Measurements from ENCODE around the gene ARL10.

The ARL10 gene

DNA sequence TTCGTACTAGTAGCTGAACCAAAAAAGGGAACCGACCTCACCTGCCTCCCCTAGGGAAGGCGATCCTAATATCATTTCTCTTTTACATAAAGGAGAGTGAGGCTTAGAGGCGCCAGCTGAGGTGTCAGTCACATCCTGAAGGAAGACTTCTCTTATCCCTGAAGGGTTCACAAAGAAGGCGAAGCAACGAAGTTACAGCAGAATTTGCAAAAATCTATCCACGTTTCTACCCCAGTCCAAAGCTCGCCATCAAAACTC is 3.1 kb upstream of the ARL10 start:
- DNase-seq: no peak

GRCh38 chr5:176364765-176365350 is 429 bp upstream of the ARL10 start:
- no peak for DNase-seq

- DNase-seq: no peak
Measured at GRCh38 chr5:176366232-176366894, 1.1 kb downstream of the ARL10 start.

DNA sequence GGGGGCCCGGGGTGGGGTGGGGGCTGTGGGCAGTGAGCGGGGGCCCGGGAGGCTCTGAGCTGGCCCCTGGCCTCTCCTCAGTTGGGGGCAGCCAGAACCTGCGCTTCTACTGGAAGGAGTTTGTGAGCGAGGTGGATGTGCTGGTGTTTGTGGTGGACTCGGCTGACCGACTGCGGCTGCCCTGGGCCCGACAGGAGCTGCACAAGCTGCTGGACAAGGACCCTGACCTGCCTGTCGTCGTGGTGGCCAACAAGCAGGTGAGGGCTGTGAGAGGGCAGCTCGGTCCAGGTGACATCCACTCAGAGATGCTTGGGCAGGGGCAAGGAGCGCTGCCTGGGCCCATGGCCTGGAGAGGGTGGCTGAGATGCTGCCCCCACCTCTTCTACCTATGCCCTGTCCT is 3.4 kb downstream of the ARL10 start:
- DNase-seq: no peak

GRCh38 chr5:176369934-176370711 is 4.8 kb downstream of the ARL10 start:
- no peak for DNase-seq

- no peak for DNase-seq
Measured at GRCh38 chr5:176371621-176372539, 6.6 kb downstream of the ARL10 start.

GRCh38 chr5:176373100-176373818 is 8.0 kb downstream of the ARL10 start:
- DNase-seq: no peak

DNA sequence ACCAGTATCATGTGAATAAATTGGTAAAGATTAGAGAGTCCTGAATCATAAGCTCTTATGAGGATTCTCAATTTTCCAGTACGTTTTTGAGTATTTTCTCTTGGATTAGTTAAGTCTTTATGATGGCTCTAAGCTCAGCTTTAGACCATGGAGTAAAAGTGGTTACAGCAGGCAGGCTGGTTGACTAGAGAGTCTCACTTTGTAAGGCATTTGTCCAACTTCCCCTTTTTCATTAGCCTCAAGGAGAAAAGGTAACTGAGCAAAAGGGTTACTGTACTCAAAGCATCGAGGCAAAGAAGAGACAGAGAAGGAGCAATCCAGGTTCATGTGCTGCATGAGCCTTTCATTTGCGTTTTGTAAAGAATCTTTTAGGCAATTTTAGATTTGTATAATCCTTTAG is 14.6 kb downstream of the ARL10 start:
- DNase-seq: no peak

DNA sequence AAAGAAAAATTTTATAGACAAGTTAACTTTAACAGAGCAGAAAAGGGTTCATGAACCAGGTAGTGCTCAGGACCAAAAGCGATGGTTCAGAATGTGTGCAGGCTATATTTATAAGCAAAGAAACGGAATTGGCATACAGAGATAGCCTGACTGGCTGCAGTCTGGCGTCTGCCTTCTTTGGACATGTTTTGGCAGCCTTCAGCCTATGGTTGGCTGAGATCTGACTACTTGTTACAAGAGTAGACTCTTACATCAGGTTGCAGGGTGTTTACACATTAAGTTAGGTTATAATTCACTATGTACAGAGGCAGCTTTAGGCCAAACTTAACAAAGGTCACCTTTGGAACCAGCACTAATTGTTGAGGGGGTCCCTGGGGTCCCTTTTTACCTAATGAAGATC is 16.1 kb downstream of the ARL10 start:
- no peak for DNase-seq

DNA sequence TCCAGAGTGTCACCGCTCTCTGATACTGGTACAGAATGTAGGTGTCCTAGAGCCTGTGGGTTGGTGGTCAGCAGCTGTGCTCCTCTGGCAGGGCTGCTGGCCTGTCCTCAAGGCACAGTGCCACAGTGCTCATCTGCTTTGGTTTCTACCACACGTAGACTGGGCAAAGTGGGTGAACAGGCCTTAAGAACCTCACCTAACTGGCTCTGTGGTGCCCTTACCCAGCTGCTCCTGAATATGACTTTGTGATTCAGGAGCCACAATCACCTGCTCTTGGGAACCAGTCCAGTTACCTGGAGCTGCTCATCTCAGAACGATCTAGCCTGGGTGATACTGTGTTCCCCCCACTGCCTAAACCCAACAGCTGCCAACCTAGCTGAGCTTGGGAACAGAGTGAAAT is 16.7 kb downstream of the ARL10 start:
- no peak for DNase-seq

GRCh38 chr5:176382721-176383120 is 17.4 kb downstream of the ARL10 start:
- DNase-seq: no peak

DNA sequence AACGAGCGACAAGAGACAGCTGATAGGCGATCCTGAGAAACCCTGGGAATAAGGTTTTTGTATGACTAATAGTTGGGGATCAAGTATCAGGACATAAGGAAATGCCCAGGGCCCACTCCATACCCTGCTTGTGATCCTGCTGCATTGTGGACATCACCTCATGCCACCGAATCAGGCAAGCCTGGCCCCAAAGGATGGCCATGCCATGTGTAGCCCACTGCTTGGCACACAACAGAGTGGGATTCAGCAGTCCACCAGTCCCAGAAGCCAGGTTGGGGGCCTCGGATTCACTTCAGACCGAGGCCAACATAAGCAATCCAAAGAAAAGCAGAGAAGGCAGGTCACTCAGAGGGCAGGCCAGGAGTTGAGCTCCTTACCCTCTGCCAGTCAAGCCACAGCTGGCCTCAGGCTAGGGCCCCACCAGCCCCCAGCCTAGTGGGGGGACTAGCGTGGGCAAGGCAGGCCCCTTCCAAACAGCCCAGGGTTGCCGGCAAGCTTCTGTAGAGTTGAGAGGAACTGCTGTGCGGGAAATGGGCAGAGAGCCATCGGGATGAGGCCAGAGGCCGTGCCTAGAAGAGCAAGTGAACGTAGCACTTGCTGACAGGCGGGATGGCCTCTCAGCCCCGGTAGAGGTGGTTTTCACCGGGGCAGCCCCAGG is 18.1 kb downstream of the ARL10 start:
- DNase-seq: no peak

GRCh38 chr5:176383961-176384360 is 18.7 kb downstream of the ARL10 start:
- no peak for DNase-seq

DNA sequence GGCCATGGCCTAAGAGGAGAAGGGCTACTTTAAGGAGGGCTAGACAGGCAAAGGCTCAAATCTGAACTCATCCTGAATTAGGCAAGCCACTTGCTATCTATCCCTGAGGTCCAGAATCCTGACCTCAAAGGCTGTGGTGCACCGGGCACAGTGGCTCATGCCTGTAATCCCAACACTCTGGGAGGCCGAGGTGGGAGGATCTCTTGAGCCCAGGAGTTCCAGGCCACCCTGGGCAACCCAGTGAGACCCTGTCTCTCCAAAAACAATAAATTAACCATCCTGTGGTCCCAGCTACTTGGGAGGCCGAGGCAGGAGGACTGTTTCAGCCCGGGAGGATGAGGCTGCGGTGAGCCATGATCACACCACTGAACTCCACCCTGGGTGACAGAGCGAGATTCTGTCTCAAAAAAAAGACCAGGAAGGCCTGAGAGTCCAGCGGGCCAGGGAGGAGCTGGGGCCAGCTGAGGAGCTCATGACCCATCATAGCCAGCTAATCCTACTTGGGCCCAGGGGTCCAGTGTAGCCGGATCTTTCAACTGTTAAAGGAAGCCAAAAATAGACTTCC is 19.2 kb downstream of the ARL10 start:
- DNase-seq: no peak

GRCh38 chr5:176384991-176385390 is 19.7 kb downstream of the ARL10 start:
- DNase-seq: no peak

GRCh38 chr5:176386491-176386890 is 21.2 kb downstream of the ARL10 start:
- no peak for DNase-seq

DNA sequence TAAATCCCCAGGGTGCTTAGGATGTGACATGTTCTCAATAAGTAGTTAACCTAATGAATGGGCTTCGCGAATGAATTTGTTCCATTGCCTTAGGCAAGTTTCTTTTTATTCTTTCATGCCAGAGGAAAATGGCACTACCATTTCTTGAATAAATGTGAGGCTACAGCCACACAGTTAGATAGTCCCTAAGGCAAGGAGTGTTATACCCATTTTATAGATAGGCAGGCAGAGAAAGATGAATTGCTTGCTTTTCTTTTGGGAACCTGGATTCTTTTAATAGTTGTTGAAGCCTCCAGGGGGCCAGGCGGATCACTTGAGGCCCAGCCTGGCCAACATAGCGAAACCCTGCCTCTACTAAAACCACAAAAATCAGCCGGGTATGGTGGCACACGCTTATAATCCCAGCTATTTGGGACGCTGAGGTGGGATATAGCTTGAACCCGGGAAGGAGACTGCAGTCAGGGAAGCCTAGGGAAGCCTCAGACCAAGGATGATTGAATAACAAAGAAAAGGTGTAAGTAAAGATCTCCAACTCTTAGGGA is 22.2 kb downstream of the ARL10 start:
- DNase-seq: no peak

DNA sequence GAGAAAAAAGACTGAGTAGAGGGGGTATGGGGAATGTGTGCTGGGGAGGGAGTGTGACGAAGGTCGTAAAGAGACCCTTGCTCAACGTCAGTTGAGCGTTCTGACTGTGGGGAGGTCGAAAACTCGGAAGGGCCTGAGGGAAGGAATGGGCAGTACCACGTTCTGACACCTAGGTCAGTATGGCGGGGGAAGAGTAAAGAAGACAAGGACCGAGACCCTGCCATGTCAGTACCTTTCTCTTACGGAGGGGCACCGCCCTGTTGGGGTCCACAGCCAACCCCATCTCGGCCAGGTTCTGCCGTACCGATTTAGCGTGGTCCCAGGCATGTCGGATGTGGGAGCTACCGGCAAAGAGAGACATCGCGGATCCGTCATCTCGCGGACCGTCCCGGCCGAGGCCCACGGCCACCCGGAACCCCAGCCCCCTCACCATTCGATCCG is 22.7 kb downstream of the ARL10 start:
- peak; percentile 30 for DNase-seq

DNA sequence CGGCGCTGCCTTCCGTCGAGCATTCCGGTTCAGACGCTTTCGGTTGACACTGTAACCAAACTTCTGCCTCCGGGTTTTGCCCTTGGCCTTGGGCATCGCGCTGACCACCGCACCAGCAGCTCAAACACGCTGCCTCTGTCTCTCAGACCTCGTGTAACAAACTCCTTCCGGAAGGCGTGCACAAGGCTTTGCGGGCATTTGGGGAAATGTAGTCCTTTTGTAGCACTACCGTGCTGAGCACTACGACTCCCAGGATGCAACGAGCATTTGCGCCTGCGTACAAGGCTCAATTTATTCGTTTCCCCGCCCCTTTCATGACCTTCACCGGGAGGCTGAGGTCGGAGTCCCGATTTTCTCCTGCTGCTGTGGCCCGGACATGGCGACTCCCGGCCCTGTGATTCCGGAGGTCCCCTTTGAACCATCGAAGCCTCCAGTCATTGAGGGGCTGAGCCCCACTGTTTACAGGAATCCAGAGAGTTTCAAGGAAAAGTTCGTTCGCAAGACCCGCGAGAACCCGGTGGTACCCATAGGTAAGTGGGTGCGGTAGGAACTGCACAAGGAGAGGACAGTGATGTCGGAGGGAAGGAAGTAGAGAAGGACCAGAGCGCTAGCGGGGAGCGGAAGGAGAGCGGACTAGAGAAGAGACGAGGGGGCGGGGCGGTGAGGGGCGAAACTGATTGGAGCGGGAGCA is 23.3 kb downstream of the ARL10 start, which contains the start of the genes HIGD2A and NOP16:
HIGD2A (plus strand) TSS at position 308 of the 691 bp plus-strand sequence; CDS start at position 377, 69 bp downstream.
NOP16 (minus strand) TSS at position 155 of the 691 bp plus-strand sequence; CDS start at position 96, 59 bp downstream.
- DNase-seq: peak; percentile 99

Data from EL (cell line).